Measurements from ENCODE around the gene TRIM40.

Gene TRIM40

DNA sequence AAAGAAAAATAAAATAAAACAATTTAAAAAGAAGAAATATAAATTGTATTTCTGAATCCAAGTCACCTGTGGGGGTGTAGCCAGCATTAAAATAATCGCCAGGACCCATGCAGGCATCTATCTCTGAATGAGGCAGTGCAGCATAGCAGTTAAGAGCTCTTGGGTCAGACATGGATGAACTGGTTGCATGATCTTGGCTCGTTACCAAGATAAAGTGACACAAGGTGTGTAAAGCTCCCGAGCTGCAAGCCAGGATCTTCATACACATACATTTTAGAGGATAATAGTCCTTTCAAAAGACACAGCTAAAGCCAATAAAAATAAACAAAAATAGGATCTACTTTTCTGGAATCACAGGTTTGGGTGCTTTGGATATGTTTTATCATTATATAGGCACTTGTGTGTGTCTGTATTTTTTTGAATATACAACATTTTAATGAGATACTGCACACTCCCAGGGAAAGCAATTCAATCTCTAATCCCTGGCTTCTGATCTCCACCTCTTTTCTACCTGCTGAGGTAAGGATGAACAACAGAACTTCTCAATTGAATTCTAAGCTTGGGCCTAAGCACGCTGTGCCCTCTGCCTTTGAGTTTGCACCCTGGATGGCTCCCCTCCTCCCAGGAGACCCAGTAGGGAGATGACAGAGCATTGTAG lies 16.2 kb downstream of the TRIM40 start:
- Histone ChIP-seq H3K36me3 (ENCODE audit: insufficient read depth, low read length) (no peaks in the 10 kb centered on the region), H3K4me1 (ENCODE audit: insufficient read depth, low read length) (no peaks in the 10 kb centered on the region), H3K27me3 (ENCODE audit: insufficient read depth, low read length) (peaks cover 5% of the 10 kb centered on the region; the same call in 1 of the 2 replicates), H3K9ac (ENCODE audit: low read depth, low read length) (no peak overlapping the region), H3K9me3 (ENCODE audit: insufficient read depth, low read depth, low read length) (no peaks in the 10 kb centered on the region), H3K27ac (ENCODE audit: low read depth, low read length) (no peak overlapping the region), H3K4me3 (ENCODE audit: low read length) (no peak overlapping the region)
- WGBS, result 80% methylated on average over 4 of the region's 4 CpGs

DNA sequence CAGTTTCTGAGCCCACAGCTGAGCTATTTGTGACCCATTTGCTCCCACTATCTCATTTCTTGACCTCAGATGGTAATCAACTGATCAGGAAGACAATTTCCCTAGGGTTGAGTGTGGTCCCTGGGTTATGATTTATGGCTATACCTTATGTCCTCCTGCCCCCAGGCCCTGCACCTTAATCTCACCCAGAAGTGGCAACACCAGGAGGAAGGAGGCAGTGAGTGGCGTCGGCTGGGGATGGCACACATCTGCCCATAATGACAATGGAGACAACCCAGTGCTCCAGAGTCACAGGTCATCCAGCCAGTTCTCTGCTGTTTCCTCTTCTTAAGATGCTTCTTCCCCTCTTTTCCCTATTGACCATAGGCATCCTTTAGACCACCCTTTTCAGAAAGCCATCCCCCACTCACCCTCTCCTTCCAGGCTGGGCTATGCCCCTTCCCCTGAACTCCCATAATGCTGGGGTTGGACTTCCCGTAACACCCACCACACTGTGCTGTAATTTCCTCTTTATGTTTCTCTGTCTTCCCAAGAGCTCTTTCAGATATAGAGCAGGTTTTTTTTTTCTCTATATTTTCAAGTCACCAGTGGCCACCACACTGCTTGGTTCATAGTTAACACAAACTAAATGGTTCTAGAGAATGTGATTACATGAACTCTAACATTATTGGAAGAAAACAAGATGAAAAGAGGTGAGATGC lies 17.1 kb downstream of the TRIM40 start:
- Histone ChIP-seq H3K27me3 (ENCODE audit: insufficient read depth, low read length) (peaks cover 8% of the 10 kb centered on the region; the same call in 1 of the 2 replicates), H3K4me3 (ENCODE audit: low read length) (no peak overlapping the region), H3K4me1 (ENCODE audit: insufficient read depth, low read length) (no peaks in the 10 kb centered on the region), H3K27ac (ENCODE audit: low read depth, low read length) (no peak overlapping the region), H3K9ac (ENCODE audit: low read depth, low read length) (no peak overlapping the region), H3K9me3 (ENCODE audit: insufficient read depth, low read depth, low read length) (no peaks in the 10 kb centered on the region), H3K36me3 (ENCODE audit: insufficient read depth, low read length) (no peaks in the 10 kb centered on the region)
- 94% methylated on average over 3 of the region's 3 CpGs for WGBS

DNA sequence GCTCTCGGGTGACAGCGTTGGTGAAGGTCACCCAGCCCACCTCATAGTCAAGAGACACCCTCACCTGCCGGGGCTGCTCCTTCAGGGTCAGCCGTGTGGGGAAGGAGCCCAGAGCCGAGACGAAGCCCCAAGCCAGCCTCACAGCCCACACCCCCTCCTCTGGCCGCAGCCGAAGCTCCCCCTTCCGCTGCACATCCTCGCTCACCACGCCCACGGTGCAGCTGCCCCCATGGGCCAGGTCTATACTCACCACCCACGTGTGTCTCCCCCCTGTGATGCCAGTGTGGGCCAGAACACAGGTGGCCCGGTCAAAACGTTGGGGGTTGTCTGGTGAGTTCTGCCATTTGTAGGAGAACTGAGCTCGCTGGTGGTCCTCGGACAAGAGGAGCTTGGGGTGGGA lies 18.1 kb downstream of the TRIM40 start:
- Histone ChIP-seq H3K4me3 (ENCODE audit: low read length) (no peak overlapping the region), H3K9me3 (ENCODE audit: insufficient read depth, low read depth, low read length) (no peaks in the 10 kb centered on the region), H3K27ac (ENCODE audit: low read depth, low read length) (no peak overlapping the region), H3K36me3 (ENCODE audit: insufficient read depth, low read length) (no peaks in the 10 kb centered on the region), H3K9ac (ENCODE audit: low read depth, low read length) (no peak overlapping the region), H3K27me3 (ENCODE audit: insufficient read depth, low read length) (peaks cover 14% of the 10 kb centered on the region), H3K4me1 (ENCODE audit: insufficient read depth, low read length) (no peaks in the 10 kb centered on the region)
- WGBS, result 92% methylated on average over 17 of the region's 17 CpGs

DNA sequence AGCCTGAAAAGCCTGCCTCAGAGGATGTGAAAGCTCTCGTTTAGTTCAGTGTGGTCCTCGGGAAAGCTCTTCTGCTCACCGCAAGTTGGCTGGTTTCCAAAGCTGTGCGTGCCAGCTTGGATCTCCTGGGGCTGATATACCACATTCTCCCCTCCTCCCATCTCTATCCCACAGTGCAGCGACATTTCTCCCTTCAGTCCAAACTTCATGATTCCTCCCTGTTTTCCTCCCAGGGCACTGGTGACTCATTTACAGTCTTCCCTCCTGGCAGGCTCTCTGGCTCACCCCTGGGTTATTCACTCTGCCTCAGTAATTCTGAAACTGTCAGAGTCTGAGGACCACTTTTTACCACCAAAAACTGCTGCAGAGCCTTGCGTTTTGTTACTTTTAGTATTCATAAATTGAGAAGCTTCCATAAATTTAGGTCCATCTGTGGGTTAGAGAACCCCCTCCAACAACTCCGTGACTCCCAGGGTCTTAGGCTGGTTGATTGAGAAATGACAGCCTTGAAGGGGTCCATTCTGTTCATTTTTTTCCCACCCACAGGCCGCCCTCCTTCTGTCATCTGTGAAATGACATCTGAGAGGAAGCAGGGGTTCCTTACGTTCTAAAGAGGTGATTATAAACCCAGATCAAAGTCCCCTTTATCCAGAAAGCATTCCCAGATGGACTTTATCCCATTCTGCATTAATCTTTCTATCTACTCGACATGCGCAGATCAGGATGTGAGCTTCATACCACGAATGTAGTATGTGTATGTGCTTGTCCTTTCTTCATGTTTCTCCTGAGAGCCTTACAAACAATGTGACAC lies 19.0 kb downstream of the TRIM40 start:
- no peaks in the 10 kb centered on the region for H3K36me3 ChIP-seq (ENCODE audit: insufficient read depth, low read length)
- no peak overlapping the region for H3K9ac ChIP-seq (ENCODE audit: low read depth, low read length)
- WGBS, result 87% methylated on average over 10 of the region's 12 CpGs
- peaks cover 18% of the 10 kb centered on the region for H3K27me3 ChIP-seq (ENCODE audit: insufficient read depth, low read length)
- no peaks in the 10 kb centered on the region for H3K9me3 ChIP-seq (ENCODE audit: insufficient read depth, low read depth, low read length)
- no peak overlapping the region for H3K27ac ChIP-seq (ENCODE audit: low read depth, low read length)
- H3K4me3 ChIP-seq (ENCODE audit: low read length), result no peak overlapping the region
- H3K4me1 ChIP-seq (ENCODE audit: insufficient read depth, low read length), result no peaks in the 10 kb centered on the region

DNA sequence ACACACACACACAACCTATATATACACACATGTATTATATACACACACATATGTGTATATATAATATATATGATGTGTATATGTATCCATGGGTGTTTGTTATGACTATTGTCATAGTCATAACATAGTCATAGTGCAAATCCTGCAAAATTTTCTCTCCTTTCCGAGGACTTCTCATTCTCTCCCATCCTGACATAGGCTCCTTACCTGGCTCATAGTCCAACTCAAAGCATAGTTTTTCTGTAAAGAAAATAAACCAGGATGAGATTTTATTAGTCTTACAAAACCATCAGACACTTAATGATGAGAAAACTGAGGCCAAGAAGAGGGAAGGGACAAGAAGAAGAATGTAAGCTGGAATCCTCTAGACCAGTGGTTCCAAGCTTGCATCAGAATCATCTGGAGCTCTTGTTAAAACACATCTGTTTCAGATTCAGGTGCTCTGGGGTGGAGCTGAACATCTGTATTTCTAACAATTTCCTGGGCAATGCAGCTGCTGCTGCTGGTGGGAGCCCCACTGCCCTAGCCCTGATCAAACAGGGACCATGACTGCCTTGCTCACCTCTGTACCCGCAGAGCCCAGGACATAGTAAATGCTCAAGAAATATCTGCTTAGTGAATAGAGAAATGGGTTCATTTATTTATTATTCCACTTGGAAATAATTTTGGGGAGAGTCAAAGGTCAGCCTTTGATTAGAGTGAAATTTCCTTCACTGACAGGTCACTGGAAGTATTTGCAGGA lies 19.8 kb downstream of the TRIM40 start:
- no peaks in the 10 kb centered on the region for H3K9me3 ChIP-seq (ENCODE audit: insufficient read depth, low read depth, low read length)
- H3K4me1 ChIP-seq (ENCODE audit: insufficient read depth, low read length), result no peaks in the 10 kb centered on the region
- no peaks in the 10 kb centered on the region for H3K36me3 ChIP-seq (ENCODE audit: insufficient read depth, low read length)
- H3K4me3 ChIP-seq (ENCODE audit: low read length), result no peak overlapping the region
- 100% methylated on average over 2 of the region's 2 CpGs for WGBS
- H3K27me3 ChIP-seq (ENCODE audit: insufficient read depth, low read length), result peaks cover 18% of the 10 kb centered on the region
- no peak overlapping the region for H3K9ac ChIP-seq (ENCODE audit: low read depth, low read length)
- H3K27ac ChIP-seq (ENCODE audit: low read depth, low read length), result no peak overlapping the region

DNA sequence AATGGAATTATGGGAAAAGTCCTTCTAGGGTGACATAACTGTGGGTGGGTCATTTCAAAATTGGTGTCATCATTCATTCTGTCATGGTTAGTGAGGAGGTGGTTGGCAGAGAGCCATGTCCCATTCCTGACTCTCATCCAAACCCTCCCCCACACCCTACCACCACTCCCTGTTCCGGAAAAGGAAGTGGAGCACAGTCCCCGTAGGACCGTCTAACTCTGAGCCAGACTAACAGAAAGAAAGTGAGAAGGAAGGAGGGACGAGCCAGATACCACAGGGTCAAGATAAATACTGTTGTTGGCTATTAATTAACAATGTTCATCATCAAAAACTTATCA lies 20.3 kb downstream of the TRIM40 start:
- WGBS, result 86% methylated on average over 3 of the region's 4 CpGs
- no peak overlapping the region for H3K27ac ChIP-seq (ENCODE audit: low read depth, low read length)
- H3K36me3 ChIP-seq (ENCODE audit: insufficient read depth, low read length), result no peaks in the 10 kb centered on the region
- H3K9me3 ChIP-seq (ENCODE audit: insufficient read depth, low read depth, low read length), result no peaks in the 10 kb centered on the region
- H3K4me1 ChIP-seq (ENCODE audit: insufficient read depth, low read length), result no peaks in the 10 kb centered on the region
- no peak overlapping the region for H3K4me3 ChIP-seq (ENCODE audit: low read length)
- no peak overlapping the region for H3K9ac ChIP-seq (ENCODE audit: low read depth, low read length)
- peaks cover 18% of the 10 kb centered on the region for H3K27me3 ChIP-seq (ENCODE audit: insufficient read depth, low read length)

DNA sequence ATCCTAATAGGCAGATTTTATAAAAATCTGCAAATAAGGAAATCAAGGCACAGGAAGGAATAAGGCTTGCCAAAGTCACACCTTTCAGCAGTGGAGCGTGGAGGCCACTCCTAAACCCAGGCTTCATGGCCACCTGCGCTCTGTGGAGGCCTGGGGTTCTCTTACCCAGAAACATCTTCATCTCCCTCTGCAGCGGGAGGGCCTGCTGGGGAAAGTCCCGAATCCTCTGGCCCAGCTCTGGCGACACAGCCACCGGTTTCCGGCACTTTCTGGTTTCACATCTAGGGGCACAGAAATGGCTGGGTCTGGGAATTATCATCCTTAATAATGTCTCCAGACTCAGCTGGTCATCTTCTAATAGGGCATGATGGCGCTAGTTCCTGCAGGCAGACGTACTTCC lies 20.8 kb downstream of the TRIM40 start:
- Histone ChIP-seq H3K27ac (ENCODE audit: low read depth, low read length) (no peak overlapping the region), H3K4me3 (ENCODE audit: low read length) (no peak overlapping the region), H3K36me3 (ENCODE audit: insufficient read depth, low read length) (no peaks in the 10 kb centered on the region), H3K9me3 (ENCODE audit: insufficient read depth, low read depth, low read length) (no peaks in the 10 kb centered on the region), H3K9ac (ENCODE audit: low read depth, low read length) (no peak overlapping the region), H3K4me1 (ENCODE audit: insufficient read depth, low read length) (no peaks in the 10 kb centered on the region), H3K27me3 (ENCODE audit: insufficient read depth, low read length) (peaks cover 18% of the 10 kb centered on the region)
- 91% methylated on average over 9 of the region's 9 CpGs for WGBS

DNA sequence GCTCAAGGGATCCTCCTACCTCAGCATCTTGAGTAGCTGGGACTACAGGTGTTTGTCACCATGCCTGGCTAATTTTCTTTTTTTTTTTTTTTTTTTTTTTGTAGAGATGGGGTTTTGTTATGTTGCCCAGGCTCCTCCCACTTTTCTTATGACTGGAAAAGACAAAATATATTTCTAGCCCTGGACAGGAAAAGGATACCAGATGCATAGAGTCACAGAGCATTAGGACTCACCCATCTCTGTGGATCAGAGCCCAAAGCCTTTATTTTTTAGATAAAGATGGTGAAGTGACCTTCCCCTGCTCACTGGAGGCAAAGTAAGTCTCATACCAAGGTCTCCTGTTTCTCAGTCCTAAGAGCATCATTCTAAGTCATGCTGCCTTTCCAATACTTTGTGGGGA lies 21.6 kb downstream of the TRIM40 start:
- no peak overlapping the region for H3K4me3 ChIP-seq (ENCODE audit: low read length)
- H3K36me3 ChIP-seq (ENCODE audit: insufficient read depth, low read length), result no peaks in the 10 kb centered on the region
- H3K27me3 ChIP-seq (ENCODE audit: insufficient read depth, low read length), result peaks cover 18% of the 10 kb centered on the region
- no peaks in the 10 kb centered on the region for H3K9me3 ChIP-seq (ENCODE audit: insufficient read depth, low read depth, low read length)
- H3K4me1 ChIP-seq (ENCODE audit: insufficient read depth, low read length), result no peaks in the 10 kb centered on the region
- no peak overlapping the region for H3K9ac ChIP-seq (ENCODE audit: low read depth, low read length)
- H3K27ac ChIP-seq (ENCODE audit: low read depth, low read length), result no peak overlapping the region

DNA sequence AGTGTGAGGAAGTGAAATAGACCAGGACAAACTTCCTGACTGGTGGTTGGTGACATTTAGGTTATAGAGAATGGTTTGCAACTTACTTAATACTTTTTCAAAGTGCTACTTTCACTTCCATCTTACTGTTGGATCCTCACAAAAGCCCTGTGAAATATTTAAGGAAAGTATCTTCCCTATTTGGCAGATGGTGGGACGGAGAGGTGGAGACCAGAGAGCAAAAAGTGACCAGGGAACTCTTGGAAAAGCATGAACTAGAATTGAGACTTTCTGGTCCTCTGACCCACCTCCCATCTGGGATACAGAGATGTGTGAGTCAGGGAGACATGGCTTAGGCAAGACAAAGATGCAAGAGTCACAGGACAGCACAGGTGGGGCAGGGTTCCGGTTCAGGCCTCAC lies 22.1 kb downstream of the TRIM40 start:
- H3K27me3 ChIP-seq (ENCODE audit: insufficient read depth, low read length), result peaks cover 18% of the 10 kb centered on the region
- no peaks in the 10 kb centered on the region for H3K36me3 ChIP-seq (ENCODE audit: insufficient read depth, low read length)
- no peak overlapping the region for H3K4me3 ChIP-seq (ENCODE audit: low read length)
- 92% methylated on average over 2 of the region's 2 CpGs for WGBS
- H3K27ac ChIP-seq (ENCODE audit: low read depth, low read length), result no peak overlapping the region
- no peak overlapping the region for H3K9ac ChIP-seq (ENCODE audit: low read depth, low read length)
- H3K9me3 ChIP-seq (ENCODE audit: insufficient read depth, low read depth, low read length), result no peaks in the 10 kb centered on the region
- H3K4me1 ChIP-seq (ENCODE audit: insufficient read depth, low read length), result no peaks in the 10 kb centered on the region

DNA sequence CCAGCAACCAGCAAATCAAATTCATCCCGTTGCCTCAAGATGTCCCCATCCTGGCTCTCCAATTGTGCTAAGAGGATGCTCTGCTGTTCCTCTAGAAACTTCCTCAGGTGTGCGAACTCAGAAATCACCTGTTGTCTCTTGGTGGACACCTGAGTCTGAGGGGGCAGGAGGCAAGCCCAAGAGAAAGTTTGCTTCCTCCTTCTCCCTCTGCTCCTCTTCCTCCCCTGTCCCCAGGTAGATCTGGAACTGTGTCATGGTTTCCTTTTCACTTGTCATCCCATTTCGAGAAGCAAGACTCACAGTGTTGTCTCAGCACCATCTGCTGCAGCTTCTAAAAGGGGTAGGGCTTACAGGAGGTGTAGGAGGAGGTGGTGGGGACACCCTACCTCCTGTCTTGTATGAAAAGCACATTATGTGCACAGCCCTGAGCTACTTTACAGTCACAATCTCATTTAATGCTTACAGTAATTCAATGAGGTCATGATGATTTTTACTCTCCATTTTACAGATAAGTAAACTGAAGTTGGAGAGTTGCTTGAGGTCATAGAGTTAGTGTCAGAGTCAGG lies 22.6 kb downstream of the TRIM40 start:
- 86% methylated on average over 3 of the region's 3 CpGs for WGBS
- Histone ChIP-seq H3K27ac (ENCODE audit: low read depth, low read length) (no peak overlapping the region), H3K27me3 (ENCODE audit: insufficient read depth, low read length) (peaks cover 17% of the 10 kb centered on the region), H3K9me3 (ENCODE audit: insufficient read depth, low read depth, low read length) (no peaks in the 10 kb centered on the region), H3K9ac (ENCODE audit: low read depth, low read length) (no peak overlapping the region), H3K4me3 (ENCODE audit: low read length) (no peak overlapping the region), H3K4me1 (ENCODE audit: insufficient read depth, low read length) (no peaks in the 10 kb centered on the region), H3K36me3 (ENCODE audit: insufficient read depth, low read length) (no peaks in the 10 kb centered on the region)

All from HUES64 (cell line).